Measurements from ENCODE around the gene PHYHD1. TPM values are rescaled to one million over a fixed set of nuclear protein-coding genes. Genes with fewer than 3 reads are reported as not detected.

The PHYHD1 gene
- total RNA-seq, 4 donors from 2014 or later = 9.5 to 39.3 (median 30.3) TPM

GRCh38 chr9:128882677-128883603 lies 37.8 kb upstream of the PHYHD1 start:
- no peaks in the 10 kb centered on the region for H3K27me3 ChIP-seq
- H3K4me3 ChIP-seq = peak overlapping the region; percentile 76 to 96 (median 90)
- peaks cover 37 to 51% of the 10 kb centered on the region in 2 donors for H3K4me1 ChIP-seq
- in situ Hi-C loops (cut with MboI; ENCODE audit: low sequenced_read_pairs in 4 of 4) = no loop called here
- H3K9me3 ChIP-seq = no peaks in the 10 kb centered on the region
- ATAC-seq (no peak), DNase-seq (no peak)
- no peak for TF ChIP-seq CTCF (IDR thresholded peaks at IDR 0.05 in 4 of 5, conservative IDR thresholded peaks at IDR 0.05 in 1 of 5)
- no peak for TF ChIP-seq POLR2A (IDR thresholded peaks at IDR 0.05)
- peaks cover 0 to 18% of the 10 kb centered on the region in 2 donors for H3K36me3 ChIP-seq
- peak overlapping the region; percentile 91 to 99 (median 96) for H3K27ac ChIP-seq
- intact Hi-C loops (cut with DNase I; ENCODE audit: low total_unique reads) = loop anchor here (1.0 to 5.0 kb wide), 4 partner anchors 21 to 96 kb away; partner anchors contain the start of genes DOLK, NUP188 and TBC1D13

- intact Hi-C loops (cut with DNase I; ENCODE audit: low total_unique reads) = loop anchor here (5.0 kb wide), 2 partner anchors 33 to 97 kb away; partner anchors contain the start of gene TBC1D13
- TF ChIP-seq POLR2A (IDR thresholded peaks at IDR 0.05) (no peak), CTCF (IDR thresholded peaks at IDR 0.05 in 4 of 5, conservative IDR thresholded peaks at IDR 0.05 in 1 of 5) (no peak)
- Histone ChIP-seq H3K4me3 (peak overlapping the region in 3 of 4 donors; percentile 76 to 96 (median 92)), H3K27ac (peak overlapping the region in 3 of 4 donors; percentile 19 to 98 (median 29)), H3K4me1 (peaks cover 44 to 48% of the 10 kb centered on the region in 2 donors), H3K9me3 (no peaks in the 10 kb centered on the region), H3K27me3 (no peaks in the 10 kb centered on the region), H3K36me3 (peaks cover 0 to 28% of the 10 kb centered on the region in 2 donors)
- DNase-seq = no peak
- no peak for ATAC-seq
- in situ Hi-C loops (cut with MboI; ENCODE audit: low sequenced_read_pairs in 4 of 4) = no loop called here
Observed at GRCh38 chr9:128884164-128884563, 36.6 kb upstream of the PHYHD1 start.

GRCh38 chr9:128885376-128885775 lies 35.4 kb upstream of the PHYHD1 start:
- DNase-seq = no peak
- H3K4me1 ChIP-seq = peaks cover 38 to 40% of the 10 kb centered on the region in 2 donors
- peak overlapping the region in 3 of 4 donors; percentile 32 to 98 (median 47) for H3K27ac ChIP-seq
- no peaks in the 10 kb centered on the region for H3K27me3 ChIP-seq
- no peak for TF ChIP-seq POLR2A (IDR thresholded peaks at IDR 0.05)
- TF ChIP-seq CTCF (IDR thresholded peaks at IDR 0.05 in 4 of 5, conservative IDR thresholded peaks at IDR 0.05 in 1 of 5) = no peak
- H3K4me3 ChIP-seq = peak overlapping the region in 1 of 4 donors; percentile 96
- intact Hi-C loops (cut with DNase I; ENCODE audit: low total_unique reads) (no loop called here), in situ Hi-C loops (cut with MboI; ENCODE audit: low sequenced_read_pairs in 4 of 4) (no loop called here)
- no peak for ATAC-seq
- no peaks in the 10 kb centered on the region for H3K9me3 ChIP-seq
- H3K36me3 ChIP-seq = peaks cover 0 to 31% of the 10 kb centered on the region in 2 donors

- Histone ChIP-seq H3K27ac (peak overlapping the region in 3 of 4 donors; percentile 1 to 98 (median 32)), H3K27me3 (no peaks in the 10 kb centered on the region), H3K9me3 (no peaks in the 10 kb centered on the region), H3K36me3 (peaks cover 0 to 34% of the 10 kb centered on the region in 2 donors), H3K4me3 (peak overlapping the region in 1 of 4 donors; percentile 96), H3K4me1 (peaks cover 34 to 40% of the 10 kb centered on the region in 2 donors)
- DNase-seq = no peak
- ATAC-seq = no peak
- intact Hi-C loops (cut with DNase I; ENCODE audit: low total_unique reads) (no loop called here), in situ Hi-C loops (cut with MboI; ENCODE audit: low sequenced_read_pairs in 4 of 4) (no loop called here)
- TF ChIP-seq POLR2A (IDR thresholded peaks at IDR 0.05) (no peak), CTCF (IDR thresholded peaks at IDR 0.05 in 4 of 5, conservative IDR thresholded peaks at IDR 0.05 in 1 of 5) (no peak)
Observed at GRCh38 chr9:128885798-128886197, 35.0 kb upstream of the PHYHD1 start.
